ENCODE measurements around the gene GNPTAB. TPM values are rescaled to one million over a fixed set of nuclear protein-coding genes. Genes with fewer than 3 reads are reported as not detected.

GNPTAB gene
- total and polyA plus RNA-seq, 2 of the 13 experiments (the other 11 are each of a cell fraction or from before 2014, with no cell fraction given) = 13.6 to 19.4 TPM

GRCh38 chr12:101866615-101867373 is 36.0 kb upstream of the GNPTAB start (continued):
- TF ChIP-seq ARID5B (CRISPR knock-in tag; IDR thresholded peaks at IDR 0.05) (no peak), NR1H2 (CRISPR knock-in tag; IDR thresholded peaks at IDR 0.05; ENCODE audit: borderline replicate concordance, low read depth) (no peak), ZFX (CRISPR knock-in tag; IDR thresholded peaks at IDR 0.05; ENCODE audit: low read depth) (peak; percentile 50), ZNF646 (CRISPR knock-in tag; IDR thresholded peaks at IDR 0.05) (no peak), ZNF160 (CRISPR knock-in tag; IDR thresholded peaks at IDR 0.05) (no peak), ZNF879 (CRISPR knock-in tag; IDR thresholded peaks at IDR 0.05) (no peak), GABPB1 (CRISPR knock-in tag; IDR thresholded peaks at IDR 0.05) (no peak), MAFF (IDR thresholded peaks at IDR 0.05; ENCODE audit: low read depth, low read length) (no peak), MTA1 (CRISPR knock-in tag; IDR thresholded peaks at IDR 0.05; ENCODE audit: borderline replicate concordance) (no peak), ZNF691 (CRISPR knock-in tag; IDR thresholded peaks at IDR 0.05; ENCODE audit: borderline replicate concordance, low read depth) (0 out of 2 replicates have a peak, but pooled peaks have one; percentile 43), HDAC2 (CRISPR knock-in tag; IDR thresholded peaks at IDR 0.05) (no peak; the same call in 1 of the 2 replicates), PHF5A (CRISPR knock-in tag; IDR thresholded peaks at IDR 0.05; ENCODE audit: low read depth, unreplicated experiment) (no peak), ZNF276 (CRISPR knock-in tag; IDR thresholded peaks at IDR 0.05; ENCODE audit: low read depth) (no peak), ZNF83 (CRISPR knock-in tag; IDR thresholded peaks at IDR 0.05; ENCODE audit: borderline replicate concordance) (no peak)
